GM10266 (cell line): Measurements from ENCODE around the gene TMCO1.
"Not testable (repeated sequence)": the region's sequence is repeated elsewhere in the genome, so short reads cannot be mapped to it uniquely, and the experiment has no call there.

Source experiments
- DNase-seq: peaks from one replicate; pipeline ENCODE4 v3.0.0; 2012; ENCODE audit errors: extremely low spot score
- TF ChIP-seq, protein P1 (sequence below): IDR thresholded peaks from 2 replicates; pipeline ENCODE4 v1.5.1; 2012; ENCODE audit warnings: mild to moderate bottlenecking, low read depth; ENCODE audit not compliant: control insufficient read depth, insufficient read depth; ENCODE audit errors: missing control alignments

The TMCO1 gene

DNA sequence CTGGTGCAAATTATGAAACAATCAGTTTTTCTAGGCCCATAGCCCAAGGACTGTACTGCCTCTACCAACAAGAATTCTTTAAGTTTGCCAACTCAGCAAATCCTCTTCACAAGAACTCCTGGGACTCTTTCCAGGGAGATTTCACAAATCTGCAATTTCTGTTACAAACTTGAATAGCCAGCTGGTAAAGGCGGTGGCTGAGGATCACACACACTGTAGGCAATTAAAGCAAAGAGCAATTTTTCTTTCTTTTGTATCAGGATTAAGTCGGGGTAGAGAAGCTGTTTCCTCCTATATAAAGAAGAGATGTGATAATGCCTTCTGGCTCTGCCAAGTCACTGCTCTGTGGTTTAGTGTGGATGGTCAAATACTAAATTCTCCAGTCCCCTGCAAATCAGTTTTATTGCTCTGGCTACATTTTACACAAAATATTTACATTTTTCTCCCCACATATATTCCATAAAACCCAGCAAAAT is 72.0 kb downstream of the TMCO1 start:
- TF ChIP-seq, protein P1, sequence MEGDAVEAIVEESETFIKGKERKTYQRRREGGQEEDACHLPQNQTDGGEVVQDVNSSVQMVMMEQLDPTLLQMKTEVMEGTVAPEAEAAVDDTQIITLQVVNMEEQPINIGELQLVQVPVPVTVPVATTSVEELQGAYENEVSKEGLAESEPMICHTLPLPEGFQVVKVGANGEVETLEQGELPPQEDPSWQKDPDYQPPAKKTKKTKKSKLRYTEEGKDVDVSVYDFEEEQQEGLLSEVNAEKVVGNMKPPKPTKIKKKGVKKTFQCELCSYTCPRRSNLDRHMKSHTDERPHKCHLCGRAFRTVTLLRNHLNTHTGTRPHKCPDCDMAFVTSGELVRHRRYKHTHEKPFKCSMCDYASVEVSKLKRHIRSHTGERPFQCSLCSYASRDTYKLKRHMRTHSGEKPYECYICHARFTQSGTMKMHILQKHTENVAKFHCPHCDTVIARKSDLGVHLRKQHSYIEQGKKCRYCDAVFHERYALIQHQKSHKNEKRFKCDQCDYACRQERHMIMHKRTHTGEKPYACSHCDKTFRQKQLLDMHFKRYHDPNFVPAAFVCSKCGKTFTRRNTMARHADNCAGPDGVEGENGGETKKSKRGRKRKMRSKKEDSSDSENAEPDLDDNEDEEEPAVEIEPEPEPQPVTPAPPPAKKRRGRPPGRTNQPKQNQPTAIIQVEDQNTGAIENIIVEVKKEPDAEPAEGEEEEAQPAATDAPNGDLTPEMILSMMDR = no peak
- no peak for DNase-seq

DNA sequence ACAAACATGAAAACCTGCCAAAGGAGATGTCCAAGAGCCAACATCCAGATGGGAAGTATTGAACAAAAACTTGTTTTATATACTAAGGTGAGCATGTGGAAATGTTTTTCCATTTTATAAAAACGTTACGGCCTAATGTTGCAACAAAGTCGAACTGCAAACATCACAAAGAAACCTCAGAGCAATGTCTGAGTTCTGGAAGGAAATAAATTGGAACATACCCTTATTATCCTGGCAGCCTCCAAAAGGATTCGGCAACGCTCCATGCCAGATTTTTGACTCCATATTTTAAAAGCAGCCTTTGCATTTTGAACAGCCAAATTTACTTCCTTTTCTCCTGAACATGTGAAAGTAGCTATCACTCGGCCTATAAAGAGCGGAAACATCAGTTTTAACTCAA is 73.6 kb downstream of the TMCO1 start:
- DNase-seq = no peak
- TF ChIP-seq, protein P1 = no peak

DNA sequence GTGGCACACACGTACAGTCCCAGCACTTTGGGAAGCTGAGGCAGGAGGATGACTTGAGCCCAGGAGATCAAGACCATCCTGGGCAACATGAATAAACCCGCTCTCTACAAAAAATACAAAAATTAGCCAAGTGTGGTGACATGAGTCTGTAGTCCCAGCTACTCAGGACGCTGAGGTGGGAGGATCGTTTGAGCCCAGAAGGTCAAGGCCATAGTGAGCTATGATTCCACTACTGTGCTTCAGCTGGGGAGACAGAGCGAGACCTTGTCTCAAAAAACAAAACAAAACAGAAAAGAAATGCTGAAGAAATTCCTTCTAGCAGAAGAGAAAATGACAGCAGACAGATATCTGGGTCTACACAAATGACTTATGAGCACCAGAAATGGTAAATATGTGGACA is 80.6 kb downstream of the TMCO1 start:
- TF ChIP-seq, protein P1 = no peak
- DNase-seq = no peak

- no peak for DNase-seq
These were observed 81.7 kb downstream of the TMCO1 start for GRCh38 chr1:165686971-165687433.

GRCh38 chr1:165686121-165686970 is 82.3 kb downstream of the TMCO1 start:
- DNase-seq = peak; percentile 21
- TF ChIP-seq, protein P1 = peak; percentile 34

More at GRCh38 chr1:165686971-165687433, 81.7 kb downstream of the TMCO1 start:
- TF ChIP-seq, protein P1 = no peak

DNA sequence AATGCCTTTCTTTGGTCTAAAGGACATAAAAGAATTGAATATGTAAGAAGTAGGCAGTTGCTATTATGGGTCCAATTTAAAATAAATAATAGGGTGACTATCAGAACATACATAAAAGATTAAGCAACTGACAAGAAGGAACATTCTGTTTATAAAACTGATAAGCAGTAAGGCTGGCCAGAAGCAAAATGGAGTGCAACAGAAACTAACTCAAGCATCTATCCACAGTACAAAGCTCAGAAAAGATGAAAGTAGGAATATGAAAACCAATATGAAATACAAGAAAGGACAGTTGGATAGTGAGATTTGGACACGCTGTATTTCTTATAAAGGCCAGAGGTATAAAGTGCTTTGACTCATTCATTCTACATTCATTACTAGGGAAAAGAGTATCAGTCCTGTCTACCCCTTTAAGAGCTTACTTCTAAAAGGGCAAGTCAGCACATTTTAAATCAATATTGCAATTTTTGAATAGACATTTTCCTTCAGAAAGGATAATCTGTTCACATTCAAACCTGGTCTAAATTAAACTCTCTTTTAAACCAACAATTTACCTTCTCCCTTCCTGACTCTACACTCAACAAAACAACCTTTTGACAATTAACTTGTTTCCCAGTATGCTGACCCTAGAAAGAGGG is 84.7 kb downstream of the TMCO1 start:
- DNase-seq = no peak
- TF ChIP-seq, protein P1 = no peak

DNA sequence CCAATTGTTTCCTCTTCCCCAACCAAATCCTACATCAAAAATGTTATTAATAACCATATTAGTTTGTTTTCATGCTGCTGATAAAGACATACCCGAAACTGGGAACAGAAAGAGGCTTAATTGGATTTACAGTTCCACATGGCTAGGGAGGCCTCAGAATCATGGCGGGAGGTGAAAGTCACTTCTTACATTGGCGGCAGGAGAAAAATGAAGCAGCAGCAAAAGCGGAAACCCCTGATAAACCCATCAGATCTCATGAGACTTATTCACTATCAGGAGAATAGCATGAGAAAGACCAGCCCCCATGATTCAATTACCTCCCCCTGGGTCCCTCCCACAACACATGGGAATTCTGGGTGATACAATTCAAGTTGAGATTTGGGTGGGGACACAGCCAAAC is 87.9 kb downstream of the TMCO1 start:
- DNase-seq = not testable (repeated sequence)
